ENCODE data around the gene VAMP5. TPM values are rescaled to one million over a fixed set of nuclear protein-coding genes. Genes with fewer than 3 reads are reported as not detected.
A peak's percentile ranks its signal among the peaks of the same experiment; 100 is the strongest.

The VAMP5 gene
- total and polyA plus RNA-seq, 2 donors from 2014 or later: 46.0 to 145 TPM

DNA sequence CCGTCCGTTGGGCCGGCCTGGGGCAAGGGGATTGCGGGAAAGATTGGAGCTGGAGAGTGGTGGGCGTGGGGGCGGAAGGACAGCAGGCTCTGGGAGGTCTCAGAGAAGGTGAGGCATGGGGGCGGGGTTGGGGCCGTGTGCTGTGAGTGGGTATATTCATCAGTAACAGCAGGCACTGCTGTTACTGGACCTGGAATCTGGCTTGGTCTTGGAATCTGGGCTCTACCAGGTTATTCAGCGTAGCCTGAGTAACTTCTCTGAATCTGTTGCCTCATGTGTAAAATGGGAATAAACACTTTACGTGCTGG, 11.7 kb downstream of the VAMP5 start:
- no peaks in the 10 kb centered on the region for H3K27me3 ChIP-seq (ENCODE audit: control insufficient read depth, insufficient read depth, low read length)
- peak overlapping the region; percentile 89 for H3K27ac ChIP-seq (ENCODE audit: low read depth in 2 of 2, low read length in 2 of 2)
- H3K36me3 ChIP-seq (ENCODE audit: control insufficient read depth in 2 of 3, insufficient read depth in 3 of 3, low read length in 3 of 3): peaks cover 2 to 24% (median 3%) of the 10 kb centered on the region in 3 donors
- TF ChIP-seq, protein P1, sequence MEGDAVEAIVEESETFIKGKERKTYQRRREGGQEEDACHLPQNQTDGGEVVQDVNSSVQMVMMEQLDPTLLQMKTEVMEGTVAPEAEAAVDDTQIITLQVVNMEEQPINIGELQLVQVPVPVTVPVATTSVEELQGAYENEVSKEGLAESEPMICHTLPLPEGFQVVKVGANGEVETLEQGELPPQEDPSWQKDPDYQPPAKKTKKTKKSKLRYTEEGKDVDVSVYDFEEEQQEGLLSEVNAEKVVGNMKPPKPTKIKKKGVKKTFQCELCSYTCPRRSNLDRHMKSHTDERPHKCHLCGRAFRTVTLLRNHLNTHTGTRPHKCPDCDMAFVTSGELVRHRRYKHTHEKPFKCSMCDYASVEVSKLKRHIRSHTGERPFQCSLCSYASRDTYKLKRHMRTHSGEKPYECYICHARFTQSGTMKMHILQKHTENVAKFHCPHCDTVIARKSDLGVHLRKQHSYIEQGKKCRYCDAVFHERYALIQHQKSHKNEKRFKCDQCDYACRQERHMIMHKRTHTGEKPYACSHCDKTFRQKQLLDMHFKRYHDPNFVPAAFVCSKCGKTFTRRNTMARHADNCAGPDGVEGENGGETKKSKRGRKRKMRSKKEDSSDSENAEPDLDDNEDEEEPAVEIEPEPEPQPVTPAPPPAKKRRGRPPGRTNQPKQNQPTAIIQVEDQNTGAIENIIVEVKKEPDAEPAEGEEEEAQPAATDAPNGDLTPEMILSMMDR (IDR thresholded peaks at IDR 0.05; ENCODE audit: borderline replicate concordance, extremely low read depth, insufficient read depth): no peak
- H3K9me3 ChIP-seq (ENCODE audit: control insufficient read depth in 2 of 3, insufficient read depth in 1 of 3, low read length in 3 of 3): no peaks in the 10 kb centered on the region
- intact Hi-C loops (cut with DNase I): no loop called here
- H3K9ac ChIP-seq (ENCODE audit: low read length in 3 of 3): peak overlapping the region; percentile 84 to 97 (median 86)
- peak in 2 of 5 donors; percentile 34 to 47 for DNase-seq
- FAIRE-seq: no peak
- H3K4me1 ChIP-seq (ENCODE audit: control insufficient read depth in 2 of 3, insufficient read depth in 2 of 3, low read depth in 1 of 3, low read length in 3 of 3): peaks cover 0 to 50% (median 41%) of the 10 kb centered on the region in 3 donors
- H3K4me3 ChIP-seq (ENCODE audit: low read length in 3 of 3): peak overlapping the region; percentile 84 to 98 (median 90)

DNA sequence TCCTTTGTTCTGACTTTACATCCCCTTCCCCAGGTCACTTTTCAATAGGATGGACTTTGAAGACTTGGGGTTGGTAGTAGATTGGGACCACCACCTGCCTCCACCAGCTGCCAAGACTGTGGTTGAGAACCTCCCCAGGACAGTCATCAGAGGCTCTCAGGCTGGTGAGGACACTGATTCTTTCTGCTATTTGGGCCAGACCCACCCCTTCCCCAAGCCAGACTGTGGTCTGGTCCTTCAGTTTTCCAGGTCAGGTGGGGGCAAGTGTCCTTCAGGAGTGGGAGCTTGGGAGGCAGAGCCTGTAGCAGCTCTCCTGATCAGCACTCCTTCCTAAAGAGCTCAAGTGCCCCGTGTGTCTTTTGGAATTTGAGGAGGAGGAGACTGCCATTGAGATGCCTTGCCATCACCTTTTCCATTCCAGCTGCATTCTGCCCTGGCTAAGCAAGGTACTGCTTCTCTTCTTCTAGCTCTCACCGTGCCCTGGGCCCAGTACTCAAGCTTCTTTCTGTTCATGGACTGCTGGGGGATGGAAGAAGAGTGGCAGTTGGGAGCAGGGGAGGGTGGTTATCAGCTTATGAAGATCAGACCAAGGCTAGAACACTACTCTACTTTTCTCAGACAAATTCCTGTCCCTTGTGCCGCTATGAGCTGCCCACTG, 12.4 kb downstream of the VAMP5 start:
- Histone ChIP-seq H3K27me3 (ENCODE audit: control insufficient read depth, insufficient read depth, low read length) (no peaks in the 10 kb centered on the region), H3K9me3 (ENCODE audit: control insufficient read depth in 2 of 3, insufficient read depth in 1 of 3, low read length in 3 of 3) (no peaks in the 10 kb centered on the region), H3K4me3 (ENCODE audit: low read length in 3 of 3) (peak overlapping the region; percentile 84 to 98 (median 90)), H3K27ac (ENCODE audit: low read depth in 2 of 2, low read length in 2 of 2) (no peak overlapping the region), H3K4me1 (ENCODE audit: control insufficient read depth in 2 of 3, insufficient read depth in 2 of 3, low read depth in 1 of 3, low read length in 3 of 3) (peaks cover 0 to 50% (median 44%) of the 10 kb centered on the region in 3 donors), H3K9ac (ENCODE audit: low read length in 3 of 3) (peak overlapping the region in 2 of 3 donors; percentile 86 to 97), H3K36me3 (ENCODE audit: control insufficient read depth in 2 of 3, insufficient read depth in 3 of 3, low read length in 3 of 3) (peaks cover 2 to 24% (median 3%) of the 10 kb centered on the region in 3 donors)
- DNase-seq (no peak), FAIRE-seq (no peak)
- intact Hi-C loops (cut with DNase I): no loop called here
- TF ChIP-seq, protein P1 (IDR thresholded peaks at IDR 0.05; ENCODE audit: borderline replicate concordance, extremely low read depth, insufficient read depth): no peak

DNA sequence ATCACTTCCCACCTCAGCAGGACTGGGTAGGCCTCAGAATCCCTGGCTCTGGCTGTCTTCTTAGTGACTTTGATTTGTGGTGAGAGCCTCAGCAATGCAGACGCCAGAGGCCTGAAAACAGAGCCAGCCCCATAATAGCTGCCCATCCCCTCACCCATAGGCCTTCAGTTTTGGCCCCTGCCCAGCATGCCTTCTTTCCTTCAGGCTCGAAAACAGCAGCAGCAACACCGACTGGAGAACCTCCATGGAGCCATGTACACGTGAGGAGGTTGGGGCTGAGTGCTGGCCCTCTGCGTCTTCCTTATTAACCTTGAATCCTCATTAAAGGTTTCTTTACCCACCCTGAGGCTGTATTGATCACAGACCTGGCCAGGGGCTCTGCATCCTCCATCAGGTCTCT, 13.0 kb downstream of the VAMP5 start:
- intact Hi-C loops (cut with DNase I): no loop called here
- Histone ChIP-seq H3K9me3 (ENCODE audit: control insufficient read depth in 2 of 3, insufficient read depth in 1 of 3, low read length in 3 of 3) (no peaks in the 10 kb centered on the region), H3K27ac (ENCODE audit: low read depth in 2 of 2, low read length in 2 of 2) (peak overlapping the region in 1 of 2 donors; percentile 49), H3K4me3 (ENCODE audit: low read length in 3 of 3) (peak overlapping the region in 1 of 3 donors; percentile 98), H3K36me3 (ENCODE audit: control insufficient read depth in 2 of 3, insufficient read depth in 3 of 3, low read length in 3 of 3) (peaks cover 2 to 24% (median 3%) of the 10 kb centered on the region in 3 donors), H3K9ac (ENCODE audit: low read length in 3 of 3) (peak overlapping the region in 1 of 3 donors; percentile 97), H3K4me1 (ENCODE audit: control insufficient read depth in 2 of 3, insufficient read depth in 2 of 3, low read depth in 1 of 3, low read length in 3 of 3) (peaks cover 0 to 51% (median 46%) of the 10 kb centered on the region in 3 donors), H3K27me3 (ENCODE audit: control insufficient read depth, insufficient read depth, low read length) (no peaks in the 10 kb centered on the region)
- DNase-seq (no peak), FAIRE-seq (no peak)
- TF ChIP-seq, protein P1 (IDR thresholded peaks at IDR 0.05; ENCODE audit: borderline replicate concordance, extremely low read depth, insufficient read depth): no peak
